K562 (cell line): Measurements from ENCODE around the gene ARPC1A. TPM values are rescaled to one million over a fixed set of nuclear protein-coding genes. Genes with fewer than 3 reads are reported as not detected.

Source experiments
- CREB3 ChIP-seq: fragments of 450-650 bp; conservative IDR thresholded peaks from 2 replicates; pipeline ENCODE4 v1.6.1; 2016; ENCODE audit warnings: missing genetic modification characterization, low read depth, mild to moderate bottlenecking, missing compliant biosample characterization, moderate library complexity
- DDX20 ChIP-seq: fragments of 450-650 bp; IDR thresholded peaks from 2 replicates; pipeline ENCODE4 v1.6.1; 2016; ENCODE audit warnings: missing genetic modification characterization, low read depth, mild to moderate bottlenecking, missing compliant biosample characterization, moderate library complexity
- DMBX1 ChIP-seq: fragments of 250-450 bp; sonication (Bioruptor Pico); IDR thresholded peaks from 2 replicates; pipeline ENCODE4 v1.8.0; 2022; ENCODE audit warnings: inconsistent platforms, mild to moderate bottlenecking, moderate library complexity, borderline replicate concordance
- FOXO4 ChIP-seq: fragments of 450-650 bp; formaldehyde crosslinking; IDR thresholded peaks from 2 replicates; pipeline ENCODE4 v1.4.0; 2020; ENCODE audit warnings: mild to moderate bottlenecking, moderate library complexity
- GABPA ChIP-seq: fragments of 200-800 bp; sonication (Bioruptor generic); conservative IDR thresholded peaks from 2 replicates; pipeline ENCODE4 v1.6.1; 2016; ENCODE audit warnings: low read depth, missing genetic modification characterization, missing compliant biosample characterization
- HDAC3 ChIP-seq: fragments of 450-650 bp; IDR thresholded peaks from 2 replicates; pipeline ENCODE4 v1.6.1; 2018; ENCODE audit warnings: borderline replicate concordance, mild to moderate bottlenecking, moderate library complexity; ENCODE audit not compliant: partially characterized antibody
- HINFP ChIP-seq: fragments of 450-650 bp; conservative IDR thresholded peaks from 2 replicates; pipeline ENCODE4 v1.6.1; 2016; ENCODE audit warnings: missing genetic modification characterization, low read depth, mild to moderate bottlenecking, control low read depth, missing compliant biosample characterization
- HNRNPH1 ChIP-seq: fragments of 200-400 bp; formaldehyde crosslinking; optimal IDR thresholded peaks from 2 replicates; pipeline ENCODE3; 2017; ENCODE audit warnings: low read depth, mild to moderate bottlenecking, low read length, moderate library complexity
- KDM2B ChIP-seq: fragments of 250-450 bp; sonication (Bioruptor Pico); IDR thresholded peaks from 2 replicates; pipeline ENCODE4 v1.8.0; 2021; ENCODE audit warnings: mild to moderate bottlenecking, moderate library complexity
- KLF10 ChIP-seq: fragments of 250-450 bp; sonication (Bioruptor Pico); IDR thresholded peaks from 2 replicates; pipeline ENCODE4 v1.6.1; 2021; ENCODE audit warnings: matching md5 sums
- MAFK ChIP-seq: IDR thresholded peaks from 2 replicates; pipeline ENCODE4 v1.6.1; 2011; ENCODE audit warnings: low read length, improper control_type of control experiment
- MYNN ChIP-seq, 2 experiments: sonication (generic); formaldehyde crosslinking in 1 of 2; IDR thresholded peaks; 2 replicates each; pipeline versions ENCODE4 v1.5.0 to v1.6.1; 2016 to 2020; ENCODE audit warnings: antibody characterized with exemption in 1 of 2, missing genetic modification reagents in 1 of 2
- PCBP1 ChIP-seq: fragments of 200-400 bp; formaldehyde crosslinking; IDR thresholded peaks from 2 replicates; pipeline ENCODE4 v1.6.1; 2018; ENCODE audit warnings: mild to moderate bottlenecking, low read depth, low read length; ENCODE audit not compliant: poor library complexity, severe bottlenecking
- TCF7 ChIP-seq: sonication (generic); IDR thresholded peaks from 2 replicates; pipeline ENCODE4 v1.6.1; 2016; ENCODE audit warnings: antibody characterized with exemption, borderline replicate concordance
- TGIF2 ChIP-seq: sonication (generic); formaldehyde crosslinking; IDR thresholded peaks from 2 replicates; pipeline ENCODE4 v1.8.1; 2022; ENCODE audit warnings: mild to moderate bottlenecking, missing genetic modification reagents, moderate library complexity
- TSC22D4 ChIP-seq: fragments of 450-650 bp; IDR thresholded peaks from 2 replicates; pipeline ENCODE4 v1.6.1; 2016; ENCODE audit warnings: missing genetic modification characterization, missing biosample characterization, control low read depth
- ZBTB11 ChIP-seq, 3 experiments: fragments of 200-800 bp in 1 of 3; fragments of 250-450 bp in 1 of 3; fragments of 450-650 bp in 1 of 3; sonication (Bioruptor Pico) in 1 of 3; sonication (Bioruptor generic) in 1 of 3; formaldehyde crosslinking in 1 of 3; IDR thresholded peaks; 2 replicates each; pipeline versions ENCODE4 v1.6.1 to v1.8.0; 2016 to 2022; ENCODE audit warnings: mild to moderate bottlenecking in 2 of 3, missing genetic modification characterization in 2 of 3, missing compliant biosample characterization in 1 of 3, moderate library complexity in 1 of 3
- ZNF444 ChIP-seq: fragments of 250-450 bp; sonication (Bioruptor Pico); IDR thresholded peaks from 2 replicates; pipeline ENCODE4 v1.4.0; 2020; ENCODE audit warnings: mild to moderate bottlenecking, moderate library complexity
- ZNF512 ChIP-seq: IDR thresholded peaks from 2 replicates; pipeline ENCODE4 v1.6.1; 2016; ENCODE audit warnings: missing genetic modification characterization, missing compliant biosample characterization
- polyA plus RNA-seq, 8 experiments: library from polyadenylated mRNA; depleted of rRNA in 4 of 8; stranded (reverse) in 5 of 8; unstranded in 3 of 8; fragments of >200 nt; fragmentation: Nextera tagmentation in 2 of 8; fragmentation: Illumina TruSeq in 1 of 8; extraction: Ambion mirVana in 2 of 8; extraction: Trizol in 1 of 8; gene quantifications; 2 replicates each; pipeline versions ENCODE4 v1.2.1 to v1.2.3, GENCODE V29; 2011 to 2014; ENCODE audit warnings: inconsistent platforms in 1 of 8, missing spikeins in 1 of 8
- total RNA-seq, 7 experiments: library from RNA; depleted of rRNA in 6 of 7; stranded (reverse); fragments of >200 nt in 6 of 7; fragmentation: Illumina TruSeq in 2 of 7; extraction: Trizol in 2 of 7; gene quantifications; 2 replicates each; pipeline versions ENCODE4 v1.2.1 to v1.2.3, GENCODE V29; 2011 to 2021; ENCODE audit warnings: low replicate concordance in 1 of 7

Gene ARPC1A
- total and polyA plus RNA-seq, 9 of the 15 experiments (the other 6 are each of a cell fraction or from before 2014, with no cell fraction given), result 39.5 to 151 (median 86.1) TPM

GRCh38 chr7:99409192-99409572 lies 83.5 kb downstream of the ARPC1A start (continued):
- no peak for TF ChIP-seq PCBP1
- no peak for TF ChIP-seq HNRNPH1
- no peak for TF ChIP-seq TGIF2 (CRISPR knock-in tag)
- no peak for TF ChIP-seq CREB3 (tag)
- no peak for TF ChIP-seq DMBX1 (CRISPR knock-in tag)
- TF ChIP-seq KDM2B, result no peak
- no peak for TF ChIP-seq HDAC3
- no peak for TF ChIP-seq MAFK
- no peak for TF ChIP-seq TCF7
- no peak for TF ChIP-seq KLF10 (CRISPR knock-in tag)
- TF ChIP-seq ZNF444 (CRISPR knock-in tag), result no peak
- TF ChIP-seq MYNN (IDR thresholded peaks at IDR 0.05), result no peak
- no peak for TF ChIP-seq MYNN (CRISPR knock-in tag; IDR thresholded peaks at IDR 0.05)
- no peak for TF ChIP-seq TSC22D4 (tag)
- no peak for TF ChIP-seq ZBTB11 (CRISPR knock-in tag; IDR thresholded peaks at IDR 0.05)
- TF ChIP-seq HINFP (tag), result no peak
- TF ChIP-seq ZNF512 (tag), result peak; percentile 37
- TF ChIP-seq FOXO4 (CRISPR knock-in tag), result no peak
- no peak for TF ChIP-seq GABPA (tag)
- no peak for TF ChIP-seq DDX20 (tag)
